HCT116 (cell line): ENCODE results near the gene SLC12A3. TPM values are rescaled to one million over a fixed set of nuclear protein-coding genes. Genes with fewer than 3 reads are reported as not detected.

Experiments used
- ATAC-seq: fragments of 200-7000 bp; cut with Tn5 transposase; 2 replicates; pipeline ENCODE4 v1.9.1; 2020; ENCODE audit warnings: mild to moderate bottlenecking, moderate library complexity
- BruUV-seq: library from RNA; stranded (reverse); fragments of 400-500 nt; replicated peaks from 2 replicates; lab custom pipeline; 2021; lab: Mats Ljungman, UMichigan
- CTCF ChIA-PET: fragments of 300-600 bp; sonication (Branson Sonifier 250); formaldehyde crosslinking; loops from one replicate; lab custom pipeline; 2021; ENCODE audit warnings: antibody characterized with exemption; lab: Charles Lee
- POLR2A ChIA-PET: fragments of 300-600, 350-600 bp; sonication (Branson Sonifier 250); formaldehyde crosslinking; loops from one replicate; lab custom pipeline; 2021; ENCODE audit warnings: antibody characterized with exemption; lab: Charles Lee
- RAD21 ChIA-PET, 2 experiments: fragments of 300-600 bp; sonication (Branson Sonifier 250); formaldehyde crosslinking; loops; one replicate each; lab custom pipeline; 2023; ENCODE audit warnings: low total read pairs in 2 of 2; ENCODE audit not compliant: uncharacterized antibody in 2 of 2, unreplicated experiment in 2 of 2, low non-redundant PET in 1 of 2; lab: Charles Lee
- DNase-seq: peaks from one replicate; pipeline ENCODE4 v3.0.0-alpha.2; 2010; ENCODE audit warnings: low read depth, low spot score
- H2AFZ ChIP-seq: fragments of 200-600 bp; shearing (Covaris generic), sonication (generic); 2 replicates; pipeline ENCODE4 v1.6.1; 2017; ENCODE audit warnings: low read depth, mixed run types, mixed read lengths, antibody characterized with exemption, low read length; ENCODE audit not compliant: poor library complexity, severe bottlenecking
- H3K27ac ChIP-seq: 2 replicates; pipeline ENCODE4 v1.5.1; 2012; ENCODE audit warnings: low read depth, low read length
- H3K27me3 ChIP-seq: fragments of 200-600 bp; sonication (generic); 2 replicates; pipeline ENCODE4 v1.6.1; 2016; ENCODE audit warnings: mixed run types, low read length, mixed read lengths; ENCODE audit not compliant: insufficient read depth
- H3K36me3 ChIP-seq, 2 experiments: fragments of 200-500 bp in 1 of 2; fragments of 200-600 bp in 1 of 2; sonication (Bioruptor generic) in 1 of 2; sonication (generic) in 1 of 2; 2 replicates each; pipeline versions ENCODE4 v1.5.1 to v1.6.1; 2014 to 2016; ENCODE audit warnings: low read length in 2 of 2, inconsistent platforms in 1 of 2, mixed read lengths in 1 of 2, mixed run types in 1 of 2; ENCODE audit not compliant: insufficient read depth in 2 of 2, control insufficient read depth in 1 of 2
- H3K4me1 ChIP-seq, 2 experiments: fragments of 200-600 bp in 1 of 2; sonication (generic) in 1 of 2; 2 replicates each; pipeline versions ENCODE4 v1.5.1 to v1.6.1; 2012 to 2017; ENCODE audit warnings: low read length in 2 of 2, inconsistent platforms in 1 of 2, mild to moderate bottlenecking in 1 of 2, mixed read lengths in 1 of 2, mixed run types in 1 of 2, moderate library complexity in 1 of 2; ENCODE audit not compliant: insufficient read depth in 2 of 2, control insufficient read depth in 1 of 2
- H3K4me2 ChIP-seq: fragments of 200-600 bp; sonication (generic); 2 replicates; pipeline ENCODE4 v1.6.1; 2017; ENCODE audit warnings: mixed run types, low read length, mixed read lengths
- H3K4me3 ChIP-seq, 2 experiments: fragments of 200-600 bp in 1 of 2; sonication (generic) in 1 of 2; replicated peaks in 1 of 2; 2 replicates each; pipeline ENCODE4 v1.5.1; 2011 to 2016; ENCODE audit warnings: low read length in 2 of 2, control low read depth in 1 of 2, low read depth in 1 of 2, mild to moderate bottlenecking in 1 of 2, mixed read lengths in 1 of 2, mixed run types in 1 of 2
- H3K79me2 ChIP-seq: fragments of 200-600 bp; sonication (generic); 2 replicates; pipeline ENCODE4 v1.6.1; 2017; ENCODE audit warnings: mild to moderate bottlenecking, mixed run types, low read length, moderate library complexity, mixed read lengths; ENCODE audit not compliant: insufficient read depth
- H3K9ac ChIP-seq: fragments of 200-600 bp; sonication (generic); 2 replicates; pipeline ENCODE4 v1.6.1; 2016; ENCODE audit warnings: low read length, mixed read lengths
- H3K9me2 ChIP-seq: fragments of 200-600 bp; sonication (generic), shearing (Covaris generic); 2 replicates; pipeline ENCODE4 v1.6.1; 2017; ENCODE audit warnings: mixed run types, mild to moderate bottlenecking, moderate library complexity; ENCODE audit not compliant: insufficient read depth
- H3K9me3 ChIP-seq, 2 experiments: fragments of 200-500 bp in 1 of 2; fragments of 200-600 bp in 1 of 2; sonication (Bioruptor generic) in 1 of 2; sonication (generic) in 1 of 2; 2 replicates each; pipeline ENCODE4 v1.6.1; 2014 to 2017; ENCODE audit warnings: low read length in 2 of 2, mixed read lengths in 2 of 2, inconsistent platforms in 1 of 2, low read depth in 1 of 2, mild to moderate bottlenecking in 1 of 2, mixed run types in 1 of 2, moderate library complexity in 1 of 2; ENCODE audit not compliant: control insufficient read depth in 1 of 2, insufficient read depth in 1 of 2
- H4K20me1 ChIP-seq: fragments of 200-600 bp; sonication (generic), shearing (Covaris generic); 2 replicates; pipeline ENCODE4 v1.6.1; 2017; ENCODE audit warnings: mixed run types, mild to moderate bottlenecking, moderate library complexity; ENCODE audit not compliant: insufficient read depth
- CBX3 ChIP-seq: IDR thresholded peaks from 2 replicates; pipeline ENCODE4 v1.6.1; 2012; ENCODE audit warnings: low read depth
- CEBPB ChIP-seq: IDR thresholded peaks from 2 replicates; pipeline ENCODE4 v1.6.1; 2012; ENCODE audit warnings: low read depth
- CTCF ChIP-seq, 3 experiments: fragments of 200-600 bp in 1 of 3; sonication (generic) in 1 of 3; IDR thresholded peaks in 2 of 3; conservative IDR thresholded peaks in 1 of 3; 2 replicates each; pipeline ENCODE4 v1.5.1; 2012 to 2017; ENCODE audit warnings: low read depth in 2 of 3, low read length in 2 of 3, antibody characterized with exemption in 1 of 3, borderline replicate concordance in 1 of 3, control low read depth in 1 of 3, mild to moderate bottlenecking in 1 of 3, mixed read lengths in 1 of 3, mixed run types in 1 of 3, moderate library complexity in 1 of 3; ENCODE audit not compliant: insufficient read depth in 1 of 3
- EZH2phosphoT487 ChIP-seq: fragments of 200-600 bp; IDR thresholded peaks from 2 replicates; pipeline ENCODE4 v1.6.1; 2018; ENCODE audit warnings: antibody characterized with exemption, borderline replicate concordance
- FOSL1 ChIP-seq: IDR thresholded peaks from 2 replicates; pipeline ENCODE4 v1.6.1; 2012; ENCODE audit warnings: low read depth
- JUND ChIP-seq: IDR thresholded peaks from 2 replicates; pipeline ENCODE4 v1.6.1; 2012
- MAX ChIP-seq: IDR thresholded peaks from 2 replicates; pipeline ENCODE4 v1.6.1; 2012
- POLR2A ChIP-seq: IDR thresholded peaks from 2 replicates; pipeline ENCODE4 v1.7.0; 2011; ENCODE audit warnings: borderline replicate concordance; ENCODE audit not compliant: insufficient read depth, insufficient read length; ENCODE audit errors: extremely low read depth
- POLR2AphosphoS5 ChIP-seq: IDR thresholded peaks from 2 replicates; pipeline ENCODE4 v1.6.1; 2011; ENCODE audit warnings: mild to moderate bottlenecking, low read depth, low read length, moderate library complexity
- SIN3A ChIP-seq: IDR thresholded peaks from 2 replicates; pipeline ENCODE4 v1.6.1; 2012; ENCODE audit warnings: low read depth
- TCF7L2 ChIP-seq: IDR thresholded peaks from 2 replicates; pipeline ENCODE4 v1.7.0; 2011; ENCODE audit warnings: borderline replicate concordance, inconsistent platforms; ENCODE audit not compliant: insufficient read depth, insufficient read length; ENCODE audit errors: extremely low read depth
- YY1 ChIP-seq: IDR thresholded peaks from 2 replicates; pipeline ENCODE4 v1.6.1; 2011; ENCODE audit warnings: low read length, low read depth, moderate library complexity, mild to moderate bottlenecking; ENCODE audit not compliant: insufficient replicate concordance; ENCODE audit errors: extremely low read depth
- ZBTB33 ChIP-seq: IDR thresholded peaks from 2 replicates; pipeline ENCODE4 v1.6.1; 2011; ENCODE audit warnings: mild to moderate bottlenecking, low read length, moderate library complexity; ENCODE audit not compliant: insufficient replicate concordance; ENCODE audit errors: extremely low read depth
- ZFX ChIP-seq: fragments of 450-650 bp; IDR thresholded peaks from 2 replicates; pipeline ENCODE4 v1.6.1; 2017
- intact Hi-C: fragments of 100-400 bp; cut with micrococcal nuclease; formaldehyde crosslinking; loops from 2 replicates; pipeline ENCODE4 v1.10.0; 2022
- total RNA-seq: library from RNA; stranded (reverse); gene quantifications from one replicate; pipeline ENCODE4 v1.2.1, GENCODE V29; 2021; ENCODE audit not compliant: unreplicated experiment

SLC12A3 gene
- total RNA-seq, 1 experiment from 2014 or later = not detected

- TF ChIP-seq ZBTB33 (no peak), POLR2AphosphoS5 (no peak)
Observed at GRCh38 chr16:56880176-56880575, 15.2 kb downstream of the SLC12A3 start (continued).

- intact Hi-C loops = no loop called here
- no TSS peak for BruUV-seq
- ATAC-seq (no peak), DNase-seq (no peak)
- no peaks in the 10 kb centered on the region for H3K36me3 ChIP-seq
- no peak overlapping the region for H2AFZ ChIP-seq
- H3K79me2 ChIP-seq = no peaks in the 10 kb centered on the region
- POLR2A ChIA-PET = no interaction called here
- H3K27me3 ChIP-seq = no peaks in the 10 kb centered on the region
- TF ChIP-seq POLR2A = no peak
- no peak for TF ChIP-seq MAX
- TF ChIP-seq JUND = no peak
- TF ChIP-seq YY1 = no peak
- TF ChIP-seq TCF7L2 = no peak
- TF ChIP-seq FOSL1 = no peak
- no peak for TF ChIP-seq ZFX
- TF ChIP-seq EZH2phosphoT487 = no peak
- TF ChIP-seq SIN3A = no peak
- no peak for TF ChIP-seq CEBPB
- TF ChIP-seq CTCF (IDR thresholded peaks at IDR 0.05 in 2 of 3, conservative IDR thresholded peaks at IDR 0.05 in 1 of 3; ENCODE audit: borderline replicate concordance in 1 of 3, insufficient read depth in 1 of 3, low read depth in 2 of 3, low read length in 2 of 3) = no peak
- TF ChIP-seq CBX3 = no peak
- CTCF ChIA-PET = no interaction called here
- H4K20me1 ChIP-seq = no peaks in the 10 kb centered on the region
- RAD21 ChIA-PET = no interaction called here
- H3K4me3 ChIP-seq = no peak overlapping the region
- no peak overlapping the region for H3K4me2 ChIP-seq
- no peaks in the 10 kb centered on the region for H3K4me1 ChIP-seq
- H3K27ac ChIP-seq = no peak overlapping the region
- H3K9me2 ChIP-seq = no peaks in the 10 kb centered on the region
- no peak overlapping the region for H3K9ac ChIP-seq
- no peaks in the 10 kb centered on the region for H3K9me3 ChIP-seq
Observed at GRCh38 chr16:56880685-56881084, 15.7 kb downstream of the SLC12A3 start.
